Ishikawa (cell line): ENCODE results near the gene RPL18A.
A peak's percentile ranks its signal among the peaks of the same experiment; 100 is the strongest.

Experiments
- CEBPB ChIP-seq: IDR thresholded peaks from 2 replicates; pipeline ENCODE4 v1.6.1; 2012
- CREB1 ChIP-seq: IDR thresholded peaks from 2 replicates; pipeline ENCODE4 v1.6.1; 2012; ENCODE audit warnings: low read depth
- EGR1 ChIP-seq: IDR thresholded peaks from 2 replicates; pipeline ENCODE4 v1.6.1; 2012
- EP300 ChIP-seq: IDR thresholded peaks from 2 replicates; pipeline ENCODE4 v1.6.1; 2012; ENCODE audit warnings: borderline replicate concordance
- FOXM1 ChIP-seq: IDR thresholded peaks from 2 replicates; pipeline ENCODE4 v1.6.1; 2012; ENCODE audit warnings: low read depth, borderline replicate concordance
- NFIC ChIP-seq: IDR thresholded peaks from 2 replicates; pipeline ENCODE4 v1.6.1; 2012
- RAD21 ChIP-seq: IDR thresholded peaks from 2 replicates; pipeline ENCODE4 v1.6.1; 2012; ENCODE audit warnings: low read depth
- TAF1 ChIP-seq: IDR thresholded peaks from 2 replicates; pipeline ENCODE4 v1.6.1; 2012; ENCODE audit warnings: low read depth, mild to moderate bottlenecking
- TCF12 ChIP-seq: IDR thresholded peaks from 2 replicates; pipeline ENCODE4 v1.6.1; 2012; ENCODE audit warnings: low read depth
- TEAD4 ChIP-seq: IDR thresholded peaks from 2 replicates; pipeline ENCODE4 v1.6.1; 2012
- YY1 ChIP-seq: IDR thresholded peaks from 2 replicates; pipeline ENCODE4 v1.6.1; 2012; ENCODE audit warnings: low read depth
- ZBTB7A ChIP-seq: IDR thresholded peaks from 2 replicates; pipeline ENCODE4 v1.6.1; 2012; ENCODE audit warnings: low read depth
- TF ChIP-seq, protein P1 (sequence below): IDR thresholded peaks from 2 replicates; pipeline ENCODE4 v1.6.1; 2012
- TF ChIP-seq, protein P2 (sequence below): IDR thresholded peaks from 2 replicates; pipeline ENCODE4 v1.6.1; 2012; ENCODE audit warnings: low read depth, mild to moderate bottlenecking
- TF ChIP-seq, protein P3 (sequence below): IDR thresholded peaks from 2 replicates; pipeline ENCODE4 v1.6.1; 2012

RPL18A gene

DNA sequence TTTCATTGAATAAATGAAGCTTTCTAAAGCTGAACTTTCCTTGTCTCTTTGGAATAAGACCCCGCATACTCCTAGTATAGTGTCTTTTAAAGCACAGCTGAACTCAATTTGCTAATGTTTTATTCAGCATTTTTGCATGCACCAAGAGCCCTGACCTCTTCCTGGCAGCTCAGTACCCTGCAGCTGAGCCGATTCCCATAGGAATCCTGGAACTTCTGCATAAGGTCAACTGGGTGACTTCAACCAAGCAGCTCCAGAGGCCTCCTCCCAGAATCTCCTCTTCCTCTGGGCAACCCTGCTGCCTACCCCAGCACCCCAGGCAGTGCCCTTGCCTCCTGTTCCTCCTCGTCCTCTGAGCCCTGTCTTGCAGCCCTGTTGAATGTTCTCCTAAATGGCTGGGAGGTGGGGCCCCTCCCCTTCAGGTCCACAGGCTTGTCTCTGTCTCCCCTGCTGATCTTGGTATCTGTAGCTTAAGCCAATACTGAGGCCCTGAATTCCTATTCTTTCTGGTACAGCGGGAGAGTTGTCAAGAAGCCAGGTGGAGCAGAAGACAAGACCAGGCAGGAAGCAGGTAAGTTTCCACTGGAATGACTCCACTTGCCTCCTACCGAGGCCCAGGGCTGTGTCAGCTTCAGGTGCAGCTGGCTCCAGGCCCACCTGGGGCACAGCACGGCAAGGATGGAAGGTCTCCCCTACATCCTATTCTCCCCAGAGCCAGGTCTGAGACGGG lies 49.5 kb downstream of the RPL18A start:
- TF ChIP-seq CEBPB (no peak), TEAD4 (peak; percentile 69; the same call in 1 of the 2 replicates), RAD21 (no peak; the same call in 1 of the 2 replicates), TCF12 (peak; percentile 72), FOXM1 (no peak), TAF1 (no peak), NFIC (peak; percentile 74), CREB1 (no peak), EP300 (peak; percentile 62; the same call in 1 of the 2 replicates), EGR1 (no peak), YY1 (no peak), ZBTB7A (no peak)
- TF ChIP-seq, protein P1, sequence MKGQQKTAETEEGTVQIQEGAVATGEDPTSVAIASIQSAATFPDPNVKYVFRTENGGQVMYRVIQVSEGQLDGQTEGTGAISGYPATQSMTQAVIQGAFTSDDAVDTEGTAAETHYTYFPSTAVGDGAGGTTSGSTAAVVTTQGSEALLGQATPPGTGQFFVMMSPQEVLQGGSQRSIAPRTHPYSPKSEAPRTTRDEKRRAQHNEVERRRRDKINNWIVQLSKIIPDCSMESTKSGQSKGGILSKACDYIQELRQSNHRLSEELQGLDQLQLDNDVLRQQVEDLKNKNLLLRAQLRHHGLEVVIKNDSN = no peak
- TF ChIP-seq, protein P2, sequence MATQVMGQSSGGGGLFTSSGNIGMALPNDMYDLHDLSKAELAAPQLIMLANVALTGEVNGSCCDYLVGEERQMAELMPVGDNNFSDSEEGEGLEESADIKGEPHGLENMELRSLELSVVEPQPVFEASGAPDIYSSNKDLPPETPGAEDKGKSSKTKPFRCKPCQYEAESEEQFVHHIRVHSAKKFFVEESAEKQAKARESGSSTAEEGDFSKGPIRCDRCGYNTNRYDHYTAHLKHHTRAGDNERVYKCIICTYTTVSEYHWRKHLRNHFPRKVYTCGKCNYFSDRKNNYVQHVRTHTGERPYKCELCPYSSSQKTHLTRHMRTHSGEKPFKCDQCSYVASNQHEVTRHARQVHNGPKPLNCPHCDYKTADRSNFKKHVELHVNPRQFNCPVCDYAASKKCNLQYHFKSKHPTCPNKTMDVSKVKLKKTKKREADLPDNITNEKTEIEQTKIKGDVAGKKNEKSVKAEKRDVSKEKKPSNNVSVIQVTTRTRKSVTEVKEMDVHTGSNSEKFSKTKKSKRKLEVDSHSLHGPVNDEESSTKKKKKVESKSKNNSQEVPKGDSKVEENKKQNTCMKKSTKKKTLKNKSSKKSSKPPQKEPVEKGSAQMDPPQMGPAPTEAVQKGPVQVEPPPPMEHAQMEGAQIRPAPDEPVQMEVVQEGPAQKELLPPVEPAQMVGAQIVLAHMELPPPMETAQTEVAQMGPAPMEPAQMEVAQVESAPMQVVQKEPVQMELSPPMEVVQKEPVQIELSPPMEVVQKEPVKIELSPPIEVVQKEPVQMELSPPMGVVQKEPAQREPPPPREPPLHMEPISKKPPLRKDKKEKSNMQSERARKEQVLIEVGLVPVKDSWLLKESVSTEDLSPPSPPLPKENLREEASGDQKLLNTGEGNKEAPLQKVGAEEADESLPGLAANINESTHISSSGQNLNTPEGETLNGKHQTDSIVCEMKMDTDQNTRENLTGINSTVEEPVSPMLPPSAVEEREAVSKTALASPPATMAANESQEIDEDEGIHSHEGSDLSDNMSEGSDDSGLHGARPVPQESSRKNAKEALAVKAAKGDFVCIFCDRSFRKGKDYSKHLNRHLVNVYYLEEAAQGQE = no peak
- TF ChIP-seq, protein P3, sequence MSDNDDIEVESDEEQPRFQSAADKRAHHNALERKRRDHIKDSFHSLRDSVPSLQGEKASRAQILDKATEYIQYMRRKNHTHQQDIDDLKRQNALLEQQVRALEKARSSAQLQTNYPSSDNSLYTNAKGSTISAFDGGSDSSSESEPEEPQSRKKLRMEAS = 0 out of 2 replicates have a peak, but pooled peaks have one; percentile 25

DNA sequence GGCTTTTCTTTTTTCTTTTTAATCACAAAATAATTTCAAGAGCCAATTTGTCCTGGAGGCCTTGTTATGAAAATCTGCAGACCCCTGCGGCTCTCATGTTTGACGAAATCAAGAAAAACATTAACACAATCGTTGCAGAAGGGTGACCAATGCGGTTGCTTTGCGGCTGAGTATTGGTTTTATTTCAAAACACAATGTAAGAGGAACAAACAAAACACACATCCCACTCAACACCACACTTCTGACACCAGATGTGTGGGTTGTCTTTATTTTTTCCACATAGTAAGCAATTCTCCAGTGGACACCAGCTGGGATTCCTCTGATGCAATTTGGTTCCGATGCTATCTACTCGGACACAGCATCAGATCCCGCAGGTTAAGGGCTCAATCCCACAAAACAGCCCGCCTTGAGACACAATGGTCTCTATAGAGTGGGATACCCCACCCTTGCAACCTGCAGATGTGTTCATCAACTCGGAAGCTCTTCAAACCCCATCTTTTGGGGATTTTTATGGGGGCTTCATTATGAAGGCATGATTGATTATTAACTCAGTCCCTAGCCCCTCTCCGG lies 51.2 kb downstream of the RPL18A start:
- TF ChIP-seq TEAD4 (no peak), EP300 (no peak), RAD21 (no peak), NFIC (no peak), FOXM1 (no peak), TAF1 (no peak), EGR1 (no peak), YY1 (no peak), TCF12 (no peak), ZBTB7A (no peak), CREB1 (no peak), CEBPB (no peak)
- TF ChIP-seq, protein P1 = no peak
- TF ChIP-seq, protein P2 = no peak
- TF ChIP-seq, protein P3 = no peak
